Upper lobe of left lung (tissue), 6 donors: ENCODE results near the gene CD300A. TPM values are rescaled to one million over a fixed set of nuclear protein-coding genes. Genes with fewer than 3 reads are reported as not detected.

Experiments
- ATAC-seq, 2 donors: fragments of 200-7000 bp; cut with Tn5 transposase; one replicate each; pipeline ENCODE4 v1.9.1; 2022; ENCODE audit warnings: mild to moderate bottlenecking in 2 of 2, moderate library complexity in 2 of 2; ENCODE audit not compliant: low FRiP score in 2 of 2
- DNase-seq, 2 donors: peaks; one replicate each; pipeline ENCODE4 v3.0.0-alpha.2; 2019 to 2020
- H3K27ac ChIP-seq, 4 donors: fragments of 200-600 bp; sonication (generic); one replicate each; pipeline ENCODE4 v1.5.1; 2016 to 2019
- H3K27me3 ChIP-seq, 4 donors: fragments of 200-600 bp; sonication (generic); one replicate each; pipeline ENCODE4 v1.5.1; 2017 to 2019
- H3K36me3 ChIP-seq, 4 donors: fragments of 200-600 bp; sonication (generic); one replicate each; pipeline ENCODE4 v1.5.1; 2016 to 2019
- H3K4me1 ChIP-seq, 4 donors: fragments of 200-600 bp; sonication (generic); one replicate each; pipeline ENCODE4 v1.5.1; 2018 to 2019
- H3K4me3 ChIP-seq, 4 donors: fragments of 200-600 bp; sonication (generic); one replicate each; pipeline ENCODE4 v1.5.1; 2017 to 2019; ENCODE audit warnings: mild to moderate bottlenecking in 2 of 4, moderate library complexity in 1 of 4
- H3K9me3 ChIP-seq, 4 donors: fragments of 200-600 bp; sonication (generic); one replicate each; pipeline ENCODE4 v1.5.1; 2018 to 2019
- CTCF ChIP-seq, 6 experiments: fragments of 450-650 bp in 4 of 6; fragments of 200-600 bp in 2 of 6; sonication (generic) in 2 of 6; IDR thresholded peaks; one replicate each; pipeline ENCODE4 v1.5.1; 2016 to 2019; ENCODE audit warnings: antibody characterized with exemption in 6 of 6
- EP300 ChIP-seq, 4 donors: sonication (generic); formaldehyde crosslinking; IDR thresholded peaks; one replicate each; pipeline ENCODE4 v1.5.1; 2017; ENCODE audit warnings: antibody characterized with exemption in 4 of 4, control low read depth in 2 of 4
- POLR2A ChIP-seq, 4 donors: fragments of 450-650 bp; IDR thresholded peaks; one replicate each; pipeline ENCODE4 v1.5.1; 2016 to 2017; ENCODE audit warnings: antibody characterized with exemption in 4 of 4, mild to moderate bottlenecking in 2 of 4
- POLR2AphosphoS5 ChIP-seq, 2 donors: sonication (generic); formaldehyde crosslinking; IDR thresholded peaks; one replicate each; pipeline ENCODE4 v1.5.1; 2017; ENCODE audit warnings: antibody characterized with exemption in 2 of 2
- WGBS, 2 donors: methylation state at CpG; one replicate each; pipeline ENCODE4 v1.1.5; 2017 to 2018; 5-methylcytosine and 5-hydroxymethylcytosine counted together
- total RNA-seq, 6 donors: library from RNA; depleted of rRNA in 4 of 6; stranded (reverse); fragments of >200 nt in 4 of 6; gene quantifications; one replicate each; pipeline versions ENCODE4 v1.1.0 to v1.2.1, GENCODE V29; 2016 to 2021
- donor health status: DM: no; HTN: no; CAD: no; lungs with moderate emphysema.
- donor health status: DM: no; HTN: yes; CAD: no; lungs with severe emphysema.

CD300A gene
- total RNA-seq, 6 donors from 2014 or later, result 10.7 to 26.5 (median 18.0) TPM

- no peaks in the 10 kb centered on the region for H3K9me3 ChIP-seq
- peaks cover 0 to 22% (median 8%) of the 10 kb centered on the region in 4 donors for H3K4me1 ChIP-seq
- peak overlapping the region in 3 of 4 donors; percentile 36 to 54 (median 44) for H3K4me3 ChIP-seq
- no peaks in the 10 kb centered on the region for H3K36me3 ChIP-seq
- no peak for TF ChIP-seq POLR2AphosphoS5 (IDR thresholded peaks at IDR 0.05)
- no peak for TF ChIP-seq CTCF (IDR thresholded peaks at IDR 0.05)
- peak in 1 of 4 donors; percentile 29 for TF ChIP-seq POLR2A (IDR thresholded peaks at IDR 0.05)
- H3K27ac ChIP-seq, result peak overlapping the region; percentile 71 to 88 (median 78)
- H3K27me3 ChIP-seq, result no peaks in the 10 kb centered on the region
- peak in 1 of 2 donors; percentile 53 for ATAC-seq
- WGBS, 2 donors, result 36 to 46% methylated on average over 21 of the region's 21 CpGs
- peak in 1 of 2 donors; percentile 50 for DNase-seq
These were observed 952 bp downstream of the CD300A start for GRCh38 chr17:74467221-74467951.

GRCh38 chr17:74471341-74471740 is 4.9 kb downstream of the CD300A start:
- no peak for TF ChIP-seq EP300 (IDR thresholded peaks at IDR 0.05)
- TF ChIP-seq POLR2A (IDR thresholded peaks at IDR 0.05), result no peak
- no peak for TF ChIP-seq CTCF (IDR thresholded peaks at IDR 0.05)
- TF ChIP-seq POLR2AphosphoS5 (IDR thresholded peaks at IDR 0.05), result no peak
- Histone ChIP-seq H3K9me3 (no peaks in the 10 kb centered on the region), H3K36me3 (peaks cover 0 to 3% (median 0%) of the 10 kb centered on the region in 4 donors), H3K27ac (no peak overlapping the region), H3K4me3 (no peak overlapping the region), H3K4me1 (peaks cover 0 to 7% (median 1%) of the 10 kb centered on the region in 4 donors), H3K27me3 (no peaks in the 10 kb centered on the region)
- ATAC-seq, result no peak
- DNase-seq, result no peak
- 88 to 90% methylated on average over 3 of the region's 3 CpGs for WGBS, 2 donors

DNA sequence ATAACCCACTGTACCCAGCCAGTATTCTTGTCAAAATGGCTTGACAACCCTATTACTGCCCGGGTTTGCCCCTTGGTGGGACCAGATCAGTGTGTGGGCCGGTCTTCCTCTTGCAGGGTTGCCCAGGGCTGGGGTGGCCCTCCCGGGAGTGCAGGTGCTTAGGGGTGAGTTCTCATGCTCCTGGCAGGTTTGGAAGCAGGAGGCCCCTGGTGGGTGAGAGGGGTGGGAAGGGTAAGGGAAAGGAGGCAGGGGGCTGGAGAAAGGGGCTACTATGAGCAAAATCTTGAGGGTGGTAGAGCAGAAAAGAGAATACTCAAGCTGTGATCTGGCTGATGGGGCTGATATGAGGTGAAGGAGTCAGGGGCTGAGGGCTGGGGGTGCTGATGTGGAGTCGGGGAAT is 6.5 kb downstream of the CD300A start:
- WGBS, 2 donors, result 70 to 85% methylated on average over 4 of the region's 4 CpGs
- Histone ChIP-seq H3K36me3 (peaks cover 0 to 3% (median 0%) of the 10 kb centered on the region in 4 donors), H3K4me1 (peaks cover 0 to 7% (median 3%) of the 10 kb centered on the region in 4 donors), H3K27me3 (no peaks in the 10 kb centered on the region), H3K4me3 (no peak overlapping the region), H3K9me3 (no peaks in the 10 kb centered on the region), H3K27ac (no peak overlapping the region)
- no peak for ATAC-seq
- DNase-seq, result no peak
- no peak for TF ChIP-seq CTCF (IDR thresholded peaks at IDR 0.05)
- no peak for TF ChIP-seq POLR2AphosphoS5 (IDR thresholded peaks at IDR 0.05)
- no peak for TF ChIP-seq EP300 (IDR thresholded peaks at IDR 0.05)
- no peak for TF ChIP-seq POLR2A (IDR thresholded peaks at IDR 0.05)

GRCh38 chr17:74473294-74473693 is 6.9 kb downstream of the CD300A start:
- DNase-seq (peak in 1 of 2 donors; percentile 61), ATAC-seq (no peak)
- Histone ChIP-seq H3K9me3 (no peaks in the 10 kb centered on the region), H3K4me1 (peaks cover 0 to 8% (median 7%) of the 10 kb centered on the region in 4 donors), H3K4me3 (no peak overlapping the region), H3K36me3 (peaks cover 0 to 3% (median 0%) of the 10 kb centered on the region in 4 donors), H3K27ac (no peak overlapping the region), H3K27me3 (no peaks in the 10 kb centered on the region)
- TF ChIP-seq POLR2A (IDR thresholded peaks at IDR 0.05) (no peak), CTCF (IDR thresholded peaks at IDR 0.05) (no peak), POLR2AphosphoS5 (IDR thresholded peaks at IDR 0.05) (no peak), EP300 (IDR thresholded peaks at IDR 0.05) (no peak)
- WGBS, 2 donors, result 87 to 93% methylated on average over 7 to 8 of the region's 8 CpGs
